Neural cell (in vitro differentiated cells): Measurements from ENCODE around the gene TMOD1.

ENCODE experiments used
- EP300 ChIP-seq: fragments of 450-650 bp; conservative IDR thresholded peaks from 2 replicates; pipeline ENCODE4 v1.6.1; 2014; ENCODE audit warnings: antibody characterized with exemption, mild to moderate bottlenecking, moderate library complexity; ENCODE audit not compliant: poor library complexity, severe bottlenecking
- POLR2AphosphoS5 ChIP-seq: IDR thresholded peaks from 2 replicates; pipeline ENCODE4 v1.6.1; 2012
- TAF1 ChIP-seq: IDR thresholded peaks from 2 replicates; pipeline ENCODE4 v1.6.1; 2012; ENCODE audit warnings: low read depth
- TF ChIP-seq, protein P1 (sequence below): IDR thresholded peaks from 2 replicates; pipeline ENCODE4 v1.6.1; 2012; ENCODE audit warnings: borderline replicate concordance
- TF ChIP-seq, protein P2 (sequence below): fragments of 450-650 bp; IDR thresholded peaks from 2 replicates; pipeline ENCODE4 v1.5.1; 2014; ENCODE audit warnings: antibody characterized with exemption, mild to moderate bottlenecking, moderate library complexity; ENCODE audit not compliant: poor library complexity, severe bottlenecking

DNA sequence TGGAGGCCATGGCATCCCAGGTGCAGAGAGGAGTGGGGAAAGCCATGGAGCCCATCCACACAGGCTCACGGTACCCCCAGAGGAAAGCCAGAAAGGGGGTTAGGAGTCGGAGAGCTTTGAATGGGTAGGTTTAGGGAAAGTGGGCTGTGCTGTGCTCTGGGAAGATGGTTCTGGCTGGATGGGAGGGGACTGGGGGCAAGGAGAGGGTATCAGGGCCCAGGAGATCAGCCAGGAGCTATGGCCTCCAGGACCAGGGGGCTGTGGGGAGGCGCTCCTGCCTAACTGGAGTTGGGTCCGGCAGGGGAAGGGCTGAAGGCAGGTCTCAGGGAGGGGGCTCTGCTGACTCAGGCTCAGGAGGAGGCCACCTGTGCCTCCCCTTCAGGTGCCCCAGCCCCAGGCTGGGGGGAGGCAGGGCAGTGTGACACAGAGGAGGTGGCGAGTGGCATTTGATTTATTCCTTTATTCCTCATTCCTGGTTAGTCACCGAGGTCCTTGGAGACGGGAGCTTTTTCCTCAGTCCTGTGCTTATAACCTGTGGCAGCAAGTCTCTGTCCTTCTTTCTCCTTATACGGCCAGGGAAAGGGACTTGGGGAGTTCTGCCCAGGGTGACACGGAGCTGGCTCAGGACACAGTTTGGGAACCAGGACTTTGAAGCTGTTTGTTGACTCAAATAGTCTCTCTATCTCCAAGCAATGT, 70.9 kb downstream of the TMOD1 start:
- TF ChIP-seq, protein P1, sequence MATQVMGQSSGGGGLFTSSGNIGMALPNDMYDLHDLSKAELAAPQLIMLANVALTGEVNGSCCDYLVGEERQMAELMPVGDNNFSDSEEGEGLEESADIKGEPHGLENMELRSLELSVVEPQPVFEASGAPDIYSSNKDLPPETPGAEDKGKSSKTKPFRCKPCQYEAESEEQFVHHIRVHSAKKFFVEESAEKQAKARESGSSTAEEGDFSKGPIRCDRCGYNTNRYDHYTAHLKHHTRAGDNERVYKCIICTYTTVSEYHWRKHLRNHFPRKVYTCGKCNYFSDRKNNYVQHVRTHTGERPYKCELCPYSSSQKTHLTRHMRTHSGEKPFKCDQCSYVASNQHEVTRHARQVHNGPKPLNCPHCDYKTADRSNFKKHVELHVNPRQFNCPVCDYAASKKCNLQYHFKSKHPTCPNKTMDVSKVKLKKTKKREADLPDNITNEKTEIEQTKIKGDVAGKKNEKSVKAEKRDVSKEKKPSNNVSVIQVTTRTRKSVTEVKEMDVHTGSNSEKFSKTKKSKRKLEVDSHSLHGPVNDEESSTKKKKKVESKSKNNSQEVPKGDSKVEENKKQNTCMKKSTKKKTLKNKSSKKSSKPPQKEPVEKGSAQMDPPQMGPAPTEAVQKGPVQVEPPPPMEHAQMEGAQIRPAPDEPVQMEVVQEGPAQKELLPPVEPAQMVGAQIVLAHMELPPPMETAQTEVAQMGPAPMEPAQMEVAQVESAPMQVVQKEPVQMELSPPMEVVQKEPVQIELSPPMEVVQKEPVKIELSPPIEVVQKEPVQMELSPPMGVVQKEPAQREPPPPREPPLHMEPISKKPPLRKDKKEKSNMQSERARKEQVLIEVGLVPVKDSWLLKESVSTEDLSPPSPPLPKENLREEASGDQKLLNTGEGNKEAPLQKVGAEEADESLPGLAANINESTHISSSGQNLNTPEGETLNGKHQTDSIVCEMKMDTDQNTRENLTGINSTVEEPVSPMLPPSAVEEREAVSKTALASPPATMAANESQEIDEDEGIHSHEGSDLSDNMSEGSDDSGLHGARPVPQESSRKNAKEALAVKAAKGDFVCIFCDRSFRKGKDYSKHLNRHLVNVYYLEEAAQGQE: no peak
- TF ChIP-seq, protein P2, sequence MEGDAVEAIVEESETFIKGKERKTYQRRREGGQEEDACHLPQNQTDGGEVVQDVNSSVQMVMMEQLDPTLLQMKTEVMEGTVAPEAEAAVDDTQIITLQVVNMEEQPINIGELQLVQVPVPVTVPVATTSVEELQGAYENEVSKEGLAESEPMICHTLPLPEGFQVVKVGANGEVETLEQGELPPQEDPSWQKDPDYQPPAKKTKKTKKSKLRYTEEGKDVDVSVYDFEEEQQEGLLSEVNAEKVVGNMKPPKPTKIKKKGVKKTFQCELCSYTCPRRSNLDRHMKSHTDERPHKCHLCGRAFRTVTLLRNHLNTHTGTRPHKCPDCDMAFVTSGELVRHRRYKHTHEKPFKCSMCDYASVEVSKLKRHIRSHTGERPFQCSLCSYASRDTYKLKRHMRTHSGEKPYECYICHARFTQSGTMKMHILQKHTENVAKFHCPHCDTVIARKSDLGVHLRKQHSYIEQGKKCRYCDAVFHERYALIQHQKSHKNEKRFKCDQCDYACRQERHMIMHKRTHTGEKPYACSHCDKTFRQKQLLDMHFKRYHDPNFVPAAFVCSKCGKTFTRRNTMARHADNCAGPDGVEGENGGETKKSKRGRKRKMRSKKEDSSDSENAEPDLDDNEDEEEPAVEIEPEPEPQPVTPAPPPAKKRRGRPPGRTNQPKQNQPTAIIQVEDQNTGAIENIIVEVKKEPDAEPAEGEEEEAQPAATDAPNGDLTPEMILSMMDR: no peak
- TF ChIP-seq POLR2AphosphoS5: no peak
- TF ChIP-seq TAF1: no peak
- no peak for TF ChIP-seq EP300
